Duodenal mucosa (tissue), 2 donors: ENCODE results near the gene EVC2.

Source experiments
- H3K27ac ChIP-seq: one replicate; pipeline ENCODE4 v1.7.0; 2013; ENCODE audit warnings: low read depth, low read length
- H3K27me3 ChIP-seq, 2 donors: one replicate each; pipeline ENCODE4 v1.7.0; 2013; ENCODE audit warnings: low read length in 2 of 2, control low read depth in 1 of 2; ENCODE audit not compliant: insufficient read depth in 2 of 2, control insufficient read depth in 1 of 2
- H3K36me3 ChIP-seq, 2 donors: one replicate each; pipeline ENCODE4 v1.7.0; 2013; ENCODE audit warnings: low read length in 2 of 2, control low read depth in 1 of 2; ENCODE audit not compliant: insufficient read depth in 2 of 2, control insufficient read depth in 1 of 2
- H3K4me1 ChIP-seq, 2 donors: one replicate each; pipeline ENCODE4 v1.7.0; 2013; ENCODE audit warnings: low read length in 2 of 2, control low read depth in 1 of 2; ENCODE audit not compliant: insufficient read depth in 2 of 2, control insufficient read depth in 1 of 2
- H3K4me3 ChIP-seq, 2 donors: one replicate each; pipeline ENCODE4 v1.7.0; 2013; ENCODE audit warnings: low read length in 2 of 2, low read depth in 1 of 2
- H3K9ac ChIP-seq, 2 donors: one replicate each; pipeline ENCODE4 v1.7.0; 2013; ENCODE audit warnings: low read length in 2 of 2, low read depth in 1 of 2
- H3K9me3 ChIP-seq, 2 donors: one replicate each; pipeline ENCODE4 v1.7.0; 2013; ENCODE audit warnings: low read length in 2 of 2, control low read depth in 1 of 2; ENCODE audit not compliant: control insufficient read depth in 1 of 2

EVC2 gene, protein sequence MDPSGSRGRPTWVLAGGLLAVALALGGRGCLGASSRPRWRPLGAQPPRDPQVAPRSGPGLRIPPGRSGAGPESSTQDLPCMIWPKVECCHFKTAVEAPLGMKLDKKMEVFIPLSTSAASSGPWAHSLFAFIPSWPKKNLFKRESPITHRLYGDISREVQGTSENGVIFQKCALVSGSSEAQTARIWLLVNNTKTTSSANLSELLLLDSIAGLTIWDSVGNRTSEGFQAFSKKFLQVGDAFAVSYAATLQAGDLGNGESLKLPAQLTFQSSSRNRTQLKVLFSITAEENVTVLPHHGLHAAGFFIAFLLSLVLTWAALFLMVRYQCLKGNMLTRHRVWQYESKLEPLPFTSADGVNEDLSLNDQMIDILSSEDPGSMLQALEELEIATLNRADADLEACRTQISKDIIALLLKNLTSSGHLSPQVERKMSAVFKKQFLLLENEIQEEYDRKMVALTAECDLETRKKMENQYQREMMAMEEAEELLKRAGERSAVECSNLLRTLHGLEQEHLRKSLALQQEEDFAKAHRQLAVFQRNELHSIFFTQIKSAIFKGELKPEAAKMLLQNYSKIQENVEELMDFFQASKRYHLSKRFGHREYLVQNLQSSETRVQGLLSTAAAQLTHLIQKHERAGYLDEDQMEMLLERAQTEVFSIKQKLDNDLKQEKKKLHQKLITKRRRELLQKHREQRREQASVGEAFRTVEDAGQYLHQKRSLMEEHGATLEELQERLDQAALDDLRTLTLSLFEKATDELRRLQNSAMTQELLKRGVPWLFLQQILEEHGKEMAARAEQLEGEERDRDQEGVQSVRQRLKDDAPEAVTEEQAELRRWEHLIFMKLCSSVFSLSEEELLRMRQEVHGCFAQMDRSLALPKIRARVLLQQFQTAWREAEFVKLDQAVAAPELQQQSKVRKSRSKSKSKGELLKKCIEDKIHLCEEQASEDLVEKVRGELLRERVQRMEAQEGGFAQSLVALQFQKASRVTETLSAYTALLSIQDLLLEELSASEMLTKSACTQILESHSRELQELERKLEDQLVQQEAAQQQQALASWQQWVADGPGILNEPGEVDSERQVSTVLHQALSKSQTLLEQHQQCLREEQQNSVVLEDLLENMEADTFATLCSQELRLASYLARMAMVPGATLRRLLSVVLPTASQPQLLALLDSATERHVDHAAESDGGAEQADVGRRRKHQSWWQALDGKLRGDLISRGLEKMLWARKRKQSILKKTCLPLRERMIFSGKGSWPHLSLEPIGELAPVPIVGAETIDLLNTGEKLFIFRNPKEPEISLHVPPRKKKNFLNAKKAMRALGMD

DNA sequence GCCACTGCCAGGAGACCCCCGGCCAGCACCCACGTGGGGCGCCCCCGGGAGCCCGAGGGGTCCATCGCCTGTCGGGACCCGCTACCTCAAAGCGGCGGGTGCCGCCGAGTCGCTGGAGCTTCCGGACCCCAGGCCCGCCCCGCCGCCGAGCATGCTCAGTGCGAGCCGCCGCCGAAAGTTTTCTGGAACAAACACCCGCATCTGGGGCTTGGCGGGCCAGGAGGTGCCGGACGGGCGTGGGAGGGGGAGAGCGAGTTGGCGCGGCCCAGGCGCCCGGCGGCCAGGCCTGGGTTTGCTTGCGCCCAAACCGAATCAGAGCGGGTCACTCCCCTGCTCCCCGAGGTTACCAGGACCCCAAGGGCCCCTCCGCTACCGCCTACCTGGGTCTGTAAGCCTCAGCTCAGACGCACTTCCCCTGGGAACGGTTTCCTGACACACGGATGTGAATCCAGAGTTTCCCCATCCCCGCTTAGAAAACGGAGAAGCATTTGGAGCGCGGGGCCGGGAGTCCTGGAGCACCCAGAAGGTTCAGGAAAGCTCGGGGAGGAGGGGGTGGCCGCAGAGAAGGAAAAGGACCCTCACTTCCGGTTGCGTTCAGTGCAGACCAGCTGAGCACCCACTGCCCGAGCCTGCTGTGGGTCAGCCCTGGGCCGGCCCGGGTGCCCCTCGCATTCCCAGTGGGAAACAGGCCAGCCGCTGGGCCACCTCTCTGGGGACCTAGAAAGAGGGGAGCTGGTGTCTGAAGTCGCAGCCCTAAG lies at the start of gene EVC2:
TSS of gene EVC2 (minus strand) at position 111 of the 758 bp plus-strand sequence. CDS start at position 65, 46 bp downstream.
- Histone ChIP-seq H3K9ac (peak within 1 kb of the TSS; percentile 18), H3K36me3 (no peaks in the 10 kb centered on the region), H3K27me3 (peaks cover 28 to 36% of the 10 kb centered on the region in 2 donors), H3K4me3 (peak within 1 kb of the TSS; percentile 61 to 62), H3K9me3 (no peaks in the 10 kb centered on the region), H3K4me1 (peaks cover 8 to 12% of the 10 kb centered on the region in 2 donors), H3K27ac (peak within 1 kb of the TSS; percentile 56)

GRCh38 chr4:5757954-5758353 lies 49.6 kb upstream of the EVC2 start:
- Histone ChIP-seq H3K27me3 (no peaks in the 10 kb centered on the region), H3K4me3 (no peak overlapping the region), H3K27ac (no peak overlapping the region), H3K9me3 (no peaks in the 10 kb centered on the region), H3K9ac (no peak overlapping the region), H3K36me3 (peaks cover 0 to 13% of the 10 kb centered on the region in 2 donors), H3K4me1 (no peaks in the 10 kb centered on the region)

DNA sequence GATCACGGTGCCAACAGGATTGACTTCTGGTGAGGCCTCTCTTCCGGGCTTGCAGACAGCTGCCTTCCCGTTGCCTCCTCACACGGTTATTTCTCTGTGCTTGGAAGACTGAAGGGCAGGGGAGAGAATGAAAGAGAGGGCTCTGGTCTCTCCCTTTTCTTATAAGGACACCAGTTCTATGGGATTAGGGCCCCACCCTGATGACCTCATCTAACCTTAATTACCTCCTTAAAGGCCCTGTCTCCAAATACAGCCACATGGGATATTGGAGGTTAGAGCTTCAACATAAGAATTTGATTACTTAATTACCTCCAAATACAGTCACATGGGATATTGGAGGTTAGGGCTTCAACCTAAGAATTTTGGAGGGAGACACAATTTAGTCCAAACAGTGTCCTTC lies 49.2 kb upstream of the EVC2 start:
- H3K9ac ChIP-seq, result no peak overlapping the region
- no peaks in the 10 kb centered on the region for H3K9me3 ChIP-seq
- peaks cover 0 to 13% of the 10 kb centered on the region in 2 donors for H3K36me3 ChIP-seq
- no peak overlapping the region for H3K27ac ChIP-seq
- no peaks in the 10 kb centered on the region for H3K27me3 ChIP-seq
- H3K4me3 ChIP-seq, result no peak overlapping the region
- no peaks in the 10 kb centered on the region for H3K4me1 ChIP-seq

DNA sequence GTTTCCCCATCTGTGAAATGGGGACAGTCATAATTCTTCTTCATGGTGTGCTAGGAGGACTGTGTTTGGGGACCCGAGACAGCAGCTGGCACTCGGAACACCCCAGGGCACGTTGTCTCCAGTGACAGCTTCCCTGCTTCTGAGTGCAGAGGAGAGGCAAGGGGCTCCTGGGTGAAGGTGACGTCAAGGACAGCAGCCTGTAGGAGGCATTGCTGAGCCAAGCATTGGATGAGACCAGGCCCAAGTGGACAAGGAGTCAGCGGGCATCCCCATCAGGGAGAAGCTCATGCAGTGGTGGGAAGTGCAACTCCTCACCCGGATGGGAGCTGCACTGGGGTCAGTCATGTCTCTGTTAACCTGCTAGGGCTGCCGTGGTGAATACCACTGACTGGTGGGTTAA lies 48.7 kb upstream of the EVC2 start:
- no peak overlapping the region for H3K4me3 ChIP-seq
- peaks cover 0 to 13% of the 10 kb centered on the region in 2 donors for H3K36me3 ChIP-seq
- H3K27me3 ChIP-seq, result no peaks in the 10 kb centered on the region
- H3K9ac ChIP-seq, result no peak overlapping the region
- H3K9me3 ChIP-seq, result no peaks in the 10 kb centered on the region
- no peak overlapping the region for H3K27ac ChIP-seq
- no peaks in the 10 kb centered on the region for H3K4me1 ChIP-seq

- H3K27ac ChIP-seq, result no peak overlapping the region
- H3K36me3 ChIP-seq, result peaks cover 0 to 13% of the 10 kb centered on the region in 2 donors
- no peak overlapping the region for H3K4me3 ChIP-seq
- no peaks in the 10 kb centered on the region for H3K4me1 ChIP-seq
- no peaks in the 10 kb centered on the region for H3K9me3 ChIP-seq
- H3K27me3 ChIP-seq, result no peaks in the 10 kb centered on the region
- no peak overlapping the region for H3K9ac ChIP-seq
These were observed 47.9 kb upstream of the EVC2 start for GRCh38 chr4:5756271-5756670.

DNA sequence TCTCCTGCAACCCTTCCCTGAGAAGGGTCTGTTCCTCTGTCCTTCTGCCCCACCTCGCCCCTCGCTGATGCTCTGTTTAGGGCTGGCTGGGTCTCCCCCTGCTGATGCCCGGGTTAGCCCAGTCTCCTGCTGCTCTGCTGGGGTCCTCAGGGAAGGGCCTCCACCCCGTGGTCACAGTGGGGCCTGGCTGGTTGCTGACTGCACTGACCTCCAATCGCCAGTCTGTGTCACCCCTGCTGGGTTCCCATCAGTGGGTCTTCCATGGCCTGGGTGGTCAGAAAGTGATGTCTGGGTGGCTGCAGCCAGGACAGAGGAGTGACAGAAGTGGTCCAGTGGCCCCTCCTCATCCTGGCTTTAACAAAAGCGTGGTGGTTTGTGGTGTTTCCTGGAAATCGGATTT lies 47.3 kb upstream of the EVC2 start:
- no peak overlapping the region for H3K9ac ChIP-seq
- no peaks in the 10 kb centered on the region for H3K4me1 ChIP-seq
- H3K27ac ChIP-seq, result no peak overlapping the region
- H3K9me3 ChIP-seq, result no peaks in the 10 kb centered on the region
- H3K27me3 ChIP-seq, result no peaks in the 10 kb centered on the region
- peaks cover 0 to 13% of the 10 kb centered on the region in 2 donors for H3K36me3 ChIP-seq
- no peak overlapping the region for H3K4me3 ChIP-seq

- Histone ChIP-seq H3K36me3 (peaks cover 0 to 13% of the 10 kb centered on the region in 2 donors), H3K4me3 (no peak overlapping the region), H3K9ac (no peak overlapping the region)
These were observed 46.8 kb upstream of the EVC2 start for GRCh38 chr4:5755161-5755560.

GRCh38 chr4:5754529-5754881 lies 46.1 kb upstream of the EVC2 start:
- peaks cover 0 to 13% of the 10 kb centered on the region in 2 donors for H3K36me3 ChIP-seq
- H3K4me3 ChIP-seq, result no peak overlapping the region
- no peaks in the 10 kb centered on the region for H3K4me1 ChIP-seq
- H3K9me3 ChIP-seq, result no peaks in the 10 kb centered on the region
- H3K27ac ChIP-seq, result no peak overlapping the region
- H3K27me3 ChIP-seq, result no peaks in the 10 kb centered on the region
- H3K9ac ChIP-seq, result no peak overlapping the region

More at GRCh38 chr4:5755161-5755560, 46.8 kb upstream of the EVC2 start:
- Histone ChIP-seq H3K9me3 (no peaks in the 10 kb centered on the region), H3K4me1 (no peaks in the 10 kb centered on the region), H3K27me3 (no peaks in the 10 kb centered on the region), H3K27ac (no peak overlapping the region)

GRCh38 chr4:5753766-5754528 lies 45.6 kb upstream of the EVC2 start:
- Histone ChIP-seq H3K4me3 (no peak overlapping the region), H3K9me3 (no peaks in the 10 kb centered on the region), H3K27ac (no peak overlapping the region), H3K36me3 (peaks cover 0 to 13% of the 10 kb centered on the region in 2 donors), H3K9ac (no peak overlapping the region), H3K27me3 (no peaks in the 10 kb centered on the region), H3K4me1 (no peaks in the 10 kb centered on the region)
